BJ (cell line): ENCODE results near the gene SCFD2. TPM values are rescaled to one million over a fixed set of nuclear protein-coding genes. Genes with fewer than 3 reads are reported as not detected.

Experiments
- CTCF ChIA-PET: fragments of 350-600 bp; formaldehyde crosslinking; extraction: SDS; loops from one replicate; lab custom pipeline; 2021; ENCODE audit warnings: antibody characterized with exemption, inconsistent platforms; lab: Yijun Ruan, JAX
- POLR2A ChIA-PET: fragments of 300-600 bp; sonication (Branson Sonifier 250); formaldehyde crosslinking; extraction: SDS; loops from one replicate; lab custom pipeline; 2021; ENCODE audit warnings: antibody characterized with exemption; lab: Charles Lee
- DNase-seq: peaks from one replicate; pipeline ENCODE4 v3.0.0-alpha.2; 2011; ENCODE audit warnings: low read depth
- H3K27me3 ChIP-seq: 2 replicates; pipeline ENCODE4 v1.6.0; 2011; ENCODE audit warnings: low read length; ENCODE audit not compliant: control insufficient read depth, insufficient read depth
- H3K36me3 ChIP-seq: 2 replicates; pipeline ENCODE4 v1.5.1; 2011; ENCODE audit warnings: low read length; ENCODE audit not compliant: control insufficient read depth, insufficient read depth
- H3K4me3 ChIP-seq: 2 replicates; pipeline ENCODE4 v1.5.1; 2011; ENCODE audit warnings: low read depth, mild to moderate bottlenecking, control low read depth, low read length
- polyA plus RNA-seq: library from polyadenylated mRNA; depleted of rRNA; stranded (reverse); fragments of >200 nt; gene quantifications from 2 replicates; pipeline ENCODE4 v1.2.3, GENCODE V29; 2011
- TF ChIP-seq, protein P1 (sequence below): IDR thresholded peaks from 2 replicates; pipeline ENCODE4 v1.5.1; 2011; ENCODE audit warnings: low read depth, mild to moderate bottlenecking, control low read depth, inconsistent platforms, low read length, moderate library complexity; ENCODE audit not compliant: insufficient read depth

Gene SCFD2
- polyA plus RNA-seq, 1 experiment: 17.4 TPM

DNA sequence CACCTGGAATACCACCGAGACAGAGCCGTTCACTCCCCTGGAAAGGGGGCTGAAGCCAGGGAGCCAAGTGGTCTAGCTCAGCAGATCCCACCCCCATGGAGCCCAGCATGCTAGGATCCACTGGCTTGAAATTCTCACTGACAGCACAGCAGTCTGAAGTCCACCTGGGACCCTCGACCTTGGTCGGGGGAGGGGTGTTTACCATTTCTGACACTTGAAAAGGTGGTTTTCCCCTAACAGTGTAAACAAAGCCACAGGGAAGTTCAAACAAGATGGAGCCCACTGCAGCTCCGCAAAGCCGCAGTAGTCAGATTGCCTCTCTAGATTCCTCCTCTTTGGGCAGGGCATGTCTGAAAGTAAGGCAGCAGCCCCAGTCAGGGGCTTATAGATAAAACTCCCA, 260.5 kb downstream of the SCFD2 start:
- H3K27me3 ChIP-seq: no peaks in the 10 kb centered on the region

DNA sequence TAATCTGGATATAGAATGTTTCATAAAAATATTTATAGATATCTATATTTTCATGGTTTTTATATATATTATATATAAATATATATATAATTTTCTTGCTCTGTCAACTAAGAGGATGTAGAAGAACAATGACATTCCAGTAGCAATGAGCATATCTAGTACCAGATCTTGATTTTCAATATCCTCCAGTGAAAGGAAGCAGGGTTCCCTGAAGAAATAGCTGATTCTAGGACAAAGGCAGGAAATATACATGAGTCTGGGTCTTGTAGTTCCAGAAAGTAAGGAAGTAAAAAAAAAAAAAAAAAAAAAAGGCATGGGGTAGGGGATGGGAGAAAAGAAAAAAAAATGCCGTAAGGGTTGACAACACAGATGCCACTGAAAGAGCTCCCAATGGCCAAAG, 262.4 kb downstream of the SCFD2 start:
- CTCF ChIA-PET: no interaction called here
- TF ChIP-seq, protein P1, sequence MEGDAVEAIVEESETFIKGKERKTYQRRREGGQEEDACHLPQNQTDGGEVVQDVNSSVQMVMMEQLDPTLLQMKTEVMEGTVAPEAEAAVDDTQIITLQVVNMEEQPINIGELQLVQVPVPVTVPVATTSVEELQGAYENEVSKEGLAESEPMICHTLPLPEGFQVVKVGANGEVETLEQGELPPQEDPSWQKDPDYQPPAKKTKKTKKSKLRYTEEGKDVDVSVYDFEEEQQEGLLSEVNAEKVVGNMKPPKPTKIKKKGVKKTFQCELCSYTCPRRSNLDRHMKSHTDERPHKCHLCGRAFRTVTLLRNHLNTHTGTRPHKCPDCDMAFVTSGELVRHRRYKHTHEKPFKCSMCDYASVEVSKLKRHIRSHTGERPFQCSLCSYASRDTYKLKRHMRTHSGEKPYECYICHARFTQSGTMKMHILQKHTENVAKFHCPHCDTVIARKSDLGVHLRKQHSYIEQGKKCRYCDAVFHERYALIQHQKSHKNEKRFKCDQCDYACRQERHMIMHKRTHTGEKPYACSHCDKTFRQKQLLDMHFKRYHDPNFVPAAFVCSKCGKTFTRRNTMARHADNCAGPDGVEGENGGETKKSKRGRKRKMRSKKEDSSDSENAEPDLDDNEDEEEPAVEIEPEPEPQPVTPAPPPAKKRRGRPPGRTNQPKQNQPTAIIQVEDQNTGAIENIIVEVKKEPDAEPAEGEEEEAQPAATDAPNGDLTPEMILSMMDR: no peak
- Histone ChIP-seq H3K36me3 (no peaks in the 10 kb centered on the region), H3K4me3 (no peak overlapping the region), H3K27me3 (no peaks in the 10 kb centered on the region)
- POLR2A ChIA-PET: no interaction called here
- no peak for DNase-seq

More for the DNA sequence above, 260.5 kb downstream of the SCFD2 start:
- H3K36me3 ChIP-seq: no peaks in the 10 kb centered on the region
- DNase-seq: no peak
- ChIA-PET POLR2A (no interaction called here), CTCF (no interaction called here)
- H3K4me3 ChIP-seq: no peak overlapping the region
- TF ChIP-seq, protein P1: no peak

DNA sequence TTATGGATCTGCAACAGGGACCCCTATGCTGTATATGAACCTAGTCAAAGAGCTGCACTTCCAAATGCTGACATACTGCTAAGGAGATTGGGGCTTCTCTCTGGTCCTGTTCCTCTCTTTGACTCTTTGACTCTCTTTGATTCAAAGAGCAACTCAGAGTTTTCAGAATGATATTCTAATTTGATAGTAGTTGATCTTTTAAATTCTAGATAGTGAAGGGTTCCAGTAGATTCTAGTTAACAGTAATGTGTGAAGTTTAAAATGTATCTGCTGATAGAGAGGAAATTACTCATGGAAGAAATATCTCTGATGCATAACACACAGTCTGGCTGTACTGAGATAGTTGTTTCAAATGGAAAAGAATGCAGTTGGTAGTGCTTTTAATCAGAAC, 264.7 kb downstream of the SCFD2 start:
- POLR2A ChIA-PET: no interaction called here
- CTCF ChIA-PET: no interaction called here
- Histone ChIP-seq H3K36me3 (no peaks in the 10 kb centered on the region), H3K4me3 (no peak overlapping the region), H3K27me3 (no peaks in the 10 kb centered on the region)
- TF ChIP-seq, protein P1: no peak
- no peak for DNase-seq

DNA sequence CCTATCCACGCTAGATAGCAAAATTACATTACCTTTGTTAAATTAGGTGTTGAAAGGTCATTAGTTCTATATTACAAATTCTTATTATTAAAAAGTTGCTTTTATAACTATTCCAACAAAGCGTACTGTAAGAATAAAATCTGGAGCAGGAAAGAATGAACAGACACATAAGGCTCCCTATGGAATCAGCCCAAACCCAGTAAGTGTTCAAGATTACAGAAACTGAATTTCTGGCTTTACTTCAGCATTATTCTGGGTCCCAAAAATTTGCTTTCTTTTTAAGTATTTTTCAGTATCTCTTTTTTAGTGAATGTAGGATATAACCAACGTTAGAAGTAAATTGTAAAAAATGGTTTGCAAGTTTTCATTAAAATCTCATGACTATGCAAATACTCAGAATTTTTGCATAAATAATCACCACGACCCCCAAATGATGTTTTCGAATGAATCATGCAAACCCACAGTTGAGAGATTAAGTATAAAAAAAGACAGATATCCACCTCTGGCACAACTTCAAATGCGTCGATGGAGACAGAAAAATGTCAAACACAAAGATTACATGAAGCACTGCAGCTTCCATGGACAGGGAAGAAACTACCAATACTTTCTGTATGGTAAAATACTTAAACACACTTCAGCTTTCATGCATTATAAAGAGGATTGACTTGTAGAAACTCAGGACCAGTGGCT, 265.2 kb downstream of the SCFD2 start:
- H3K36me3 ChIP-seq: no peaks in the 10 kb centered on the region
- no peaks in the 10 kb centered on the region for H3K27me3 ChIP-seq
- no peak overlapping the region for H3K4me3 ChIP-seq
- CTCF ChIA-PET: interaction anchor here (0.6 kb wide), 1 partner anchor 253 kb away, joined by 3 read pairs; no protein-coding TSS in a partner anchor
- TF ChIP-seq, protein P1: no peak
- no peak for DNase-seq
- POLR2A ChIA-PET: no interaction called here

DNA sequence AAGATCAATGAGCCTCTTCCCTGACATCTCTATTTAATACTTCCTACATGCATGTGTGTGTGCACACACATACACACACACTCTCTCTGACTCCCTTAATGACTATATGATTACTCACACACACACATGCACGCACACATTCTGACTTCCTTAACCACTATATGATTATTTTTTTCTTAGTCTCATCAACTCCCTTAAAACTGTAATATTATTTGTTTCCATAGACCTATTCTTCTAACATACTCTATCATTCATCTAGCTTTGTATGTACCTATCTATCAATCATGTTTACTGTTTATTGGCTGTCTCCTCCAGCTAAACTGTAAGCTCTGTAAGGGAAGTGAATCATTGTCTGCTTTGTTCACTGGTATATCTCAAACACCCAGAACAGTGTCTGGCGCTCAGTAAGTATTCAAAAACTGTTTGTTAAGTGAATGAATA, 267.2 kb downstream of the SCFD2 start:
- H3K36me3 ChIP-seq: no peaks in the 10 kb centered on the region
- POLR2A ChIA-PET: no interaction called here
- TF ChIP-seq, protein P1: no peak
- DNase-seq: no peak
- H3K27me3 ChIP-seq: no peaks in the 10 kb centered on the region
- H3K4me3 ChIP-seq: no peak overlapping the region
- CTCF ChIA-PET: interaction anchor here (0.7 kb wide), 1 partner anchor 611 kb away, joined by 3 read pairs; no protein-coding TSS in a partner anchor
